HepG2 (cell line): ENCODE data around the gene SV2B. TPM values are rescaled to one million over a fixed set of nuclear protein-coding genes. Genes with fewer than 3 reads are reported as not detected.

ENCODE experiments used
- ATAC-seq: fragments of 200-7000 bp; cut with Tn5 transposase; 3 replicates; pipeline ENCODE4 v1.9.1; 2020; ENCODE audit warnings: mild to moderate bottlenecking, moderate library complexity
- BruUV-seq: library from RNA; stranded (reverse); fragments of 400-500 nt; replicated peaks from 2 replicates; lab custom pipeline; 2021; lab: Mats Ljungman, UMichigan
- CTCF ChIA-PET: fragments of 300-600 bp; formaldehyde crosslinking; extraction: SDS; loops from one replicate; lab custom pipeline; 2021; ENCODE audit warnings: low total read pairs, inconsistent platforms, low intra/inter-chr PET ratio; lab: Yijun Ruan, JAX
- POLR2A ChIA-PET: fragments of 350-600 bp; sonication (Branson Sonifier 250); formaldehyde crosslinking; loops from one replicate; lab custom pipeline; 2020; ENCODE audit warnings: antibody characterized with exemption, inconsistent platforms; lab: Yijun Ruan, JAX
- DNase-seq: peaks from one replicate; pipeline ENCODE4 v3.0.0-alpha.2; 2015; ENCODE audit warnings: low spot score
- FAIRE-seq: peaks from 3 replicates; lab custom pipeline; 2011; peaks lifted over from hg19 to GRCh38; lab: Jason Lieb, UNC
- H2AFZ ChIP-seq: one replicate; pipeline ENCODE4 v1.6.1; 2011; ENCODE audit warnings: low read length, inconsistent platforms
- H3K27ac ChIP-seq: fragments of 300-600 bp; 3 replicates; pipeline ENCODE4 v1.8.0; 2011; ENCODE audit warnings: mixed run types, mild to moderate bottlenecking, mixed read lengths, low read length, inconsistent platforms; ENCODE audit not compliant: insufficient read depth; ENCODE audit errors: extremely low read length
- H3K27me3 ChIP-seq, 2 experiments: fragments of 200-600 bp in 1 of 2; 2 replicates in 1 of 2; 3 replicates in 1 of 2; pipeline versions ENCODE4 v1.6.0 to v1.8.0; 2011; ENCODE audit warnings: low read length in 2 of 2, mild to moderate bottlenecking in 2 of 2, moderate library complexity in 2 of 2, inconsistent platforms in 1 of 2; ENCODE audit not compliant: insufficient read depth in 2 of 2, control insufficient read depth in 1 of 2
- H3K36me3 ChIP-seq, 2 experiments: fragments of 200-600 bp in 1 of 2; replicated peaks in 1 of 2; 2 replicates in 1 of 2; 3 replicates in 1 of 2; pipeline versions ENCODE4 v1.5.1 to v1.8.0; 2011; ENCODE audit warnings: low read length in 2 of 2, inconsistent platforms in 1 of 2; ENCODE audit not compliant: insufficient read depth in 2 of 2, control insufficient read depth in 1 of 2
- H3K4me1 ChIP-seq: 2 replicates; pipeline ENCODE4 v1.5.1; 2012; ENCODE audit warnings: low read length, inconsistent platforms; ENCODE audit not compliant: insufficient read depth
- H3K4me2 ChIP-seq: 2 replicates; pipeline ENCODE4 v1.6.0; 2011; ENCODE audit warnings: low read depth, low read length, inconsistent platforms
- H3K4me3 ChIP-seq, 3 experiments: fragments of 200-600 bp in 1 of 3; sonication (generic), shearing (Covaris generic) in 1 of 3; replicated peaks in 1 of 3; 2 replicates each; pipeline ENCODE4 v1.5.1; 2011 to 2016; ENCODE audit warnings: low read length in 3 of 3, inconsistent platforms in 2 of 3, low read depth in 2 of 3, mild to moderate bottlenecking in 2 of 3, control low read depth in 1 of 3, mixed read lengths in 1 of 3; ENCODE audit not compliant: insufficient read depth in 1 of 3
- H3K79me2 ChIP-seq: one replicate; pipeline ENCODE4 v1.6.1; 2011; ENCODE audit warnings: low read length, inconsistent platforms; ENCODE audit not compliant: insufficient read depth
- H3K9ac ChIP-seq: 2 replicates; pipeline ENCODE4 v1.6.0; 2011; ENCODE audit warnings: mild to moderate bottlenecking, low read depth, low read length, inconsistent platforms; ENCODE audit not compliant: insufficient read depth
- H3K9me3 ChIP-seq: 2 replicates; pipeline ENCODE4 v1.5.1; 2012; ENCODE audit warnings: mild to moderate bottlenecking, low read length
- H4K20me1 ChIP-seq: 2 replicates; pipeline ENCODE4 v1.6.0; 2011; ENCODE audit warnings: inconsistent platforms, mild to moderate bottlenecking, low read length, moderate library complexity; ENCODE audit not compliant: insufficient read depth
- ARNT ChIP-seq: fragments of 450-650 bp; IDR thresholded peaks from 2 replicates; pipeline ENCODE4 v1.6.1; 2017
- CBX2 ChIP-seq, 2 experiments: fragments of 200-600 bp in 1 of 2; sonication (generic); formaldehyde crosslinking in 1 of 2; IDR thresholded peaks; 2 replicates each; pipeline versions ENCODE4 v1.7.0 to v1.8.1; 2018 to 2022; ENCODE audit warnings: low read depth in 2 of 2, low read length in 1 of 2, mild to moderate bottlenecking in 1 of 2, missing genetic modification reagents in 1 of 2
- CHD2 ChIP-seq: IDR thresholded peaks from 2 replicates; pipeline ENCODE4 v1.6.1; 2011; ENCODE audit warnings: low read depth, low read length, improper control_type of control experiment
- EEA1 ChIP-seq: sonication (generic); formaldehyde crosslinking; IDR thresholded peaks from 2 replicates; pipeline ENCODE4 v1.5.1; 2020; ENCODE audit warnings: mild to moderate bottlenecking, missing genetic modification reagents, borderline replicate concordance
- FOXA3 ChIP-seq: IDR thresholded peaks from 2 replicates; pipeline ENCODE4 v1.6.1; 2016; ENCODE audit warnings: missing genetic modification reagents, missing compliant biosample characterization
- HNRNPUL1 ChIP-seq: fragments of 200-400 bp; formaldehyde crosslinking; IDR thresholded peaks from 2 replicates; pipeline ENCODE4 v1.6.1; 2017; ENCODE audit warnings: low read depth, mild to moderate bottlenecking, low read length, moderate library complexity
- MTA1 ChIP-seq: sonication (generic); formaldehyde crosslinking; IDR thresholded peaks from 2 replicates; pipeline ENCODE4 v1.4.0; 2020; ENCODE audit warnings: missing genetic modification reagents, mild to moderate bottlenecking, borderline replicate concordance
- SNAPC4 ChIP-seq: sonication (generic); formaldehyde crosslinking; IDR thresholded peaks from 2 replicates; pipeline ENCODE4 v1.4.0; 2020; ENCODE audit warnings: mild to moderate bottlenecking, missing genetic modification reagents
- SP140L ChIP-seq: sonication (generic); formaldehyde crosslinking; IDR thresholded peaks from 2 replicates; pipeline ENCODE4 v1.4.0; 2020; ENCODE audit warnings: missing genetic modification reagents, borderline replicate concordance
- ZNF224 ChIP-seq: sonication (generic); formaldehyde crosslinking; IDR thresholded peaks from 2 replicates; pipeline ENCODE4 v1.5.0; 2020; ENCODE audit warnings: mild to moderate bottlenecking, missing genetic modification reagents
- ZNF629 ChIP-seq: sonication (generic); formaldehyde crosslinking; conservative IDR thresholded peaks from 2 replicates; pipeline ENCODE4 v1.5.0; 2020; ENCODE audit warnings: missing genetic modification reagents
- ZNF747 ChIP-seq: sonication (generic); formaldehyde crosslinking; IDR thresholded peaks from 2 replicates; pipeline ENCODE4 v1.8.1; 2023; ENCODE audit warnings: missing genetic modification reagents, mild to moderate bottlenecking, borderline replicate concordance
- WGBS: methylation state at CpG from one replicate; pipeline ENCODE4 v1.1.6; 2017; ENCODE audit warnings: low lambda C conversion rate; 5-methylcytosine and 5-hydroxymethylcytosine counted together
- in situ Hi-C: cut with HindIII; loops from 2 replicates; pipeline ENCODE4 v1.10.0; 2017; ENCODE audit warnings: low pct_unique_long_range_greater_than_20kb; ENCODE audit not compliant: extremely low pct_ligation_motif_present
- intact Hi-C: fragments of 100-400 bp; cut with micrococcal nuclease; formaldehyde crosslinking; loops from one replicate; pipeline ENCODE4 v1.10.0; 2022; ENCODE audit not compliant: unreplicated experiment
- polyA plus RNA-seq, 8 experiments: library from polyadenylated mRNA; depleted of rRNA in 3 of 8; stranded (reverse) in 7 of 8; unstranded in 1 of 8; fragments of >200 nt; fragmentation: Illumina TruSeq in 4 of 8; extraction: Trizol in 4 of 8; gene quantifications; 2 replicates each; pipeline versions ENCODE4 v1.2.1 to v1.2.3, GENCODE V29; 2011 to 2016; ENCODE audit warnings: low read depth in 4 of 8, missing spikeins in 1 of 8, mixed read lengths in 1 of 8; ENCODE audit not compliant: insufficient read depth in 1 of 8
- total RNA-seq, 5 experiments: library from RNA; depleted of rRNA; stranded (reverse); fragments of >200 nt; fragmentation: Illumina TruSeq; extraction: Trizol; gene quantifications; 2 replicates each; pipeline ENCODE4 v1.2.3, GENCODE V29; 2016; ENCODE audit warnings: low read depth in 1 of 5

The SV2B gene
- total and polyA plus RNA-seq, 2 of the 13 experiments (the other 11 are each of a cell fraction or from before 2014, with no cell fraction given), result not detected

DNA sequence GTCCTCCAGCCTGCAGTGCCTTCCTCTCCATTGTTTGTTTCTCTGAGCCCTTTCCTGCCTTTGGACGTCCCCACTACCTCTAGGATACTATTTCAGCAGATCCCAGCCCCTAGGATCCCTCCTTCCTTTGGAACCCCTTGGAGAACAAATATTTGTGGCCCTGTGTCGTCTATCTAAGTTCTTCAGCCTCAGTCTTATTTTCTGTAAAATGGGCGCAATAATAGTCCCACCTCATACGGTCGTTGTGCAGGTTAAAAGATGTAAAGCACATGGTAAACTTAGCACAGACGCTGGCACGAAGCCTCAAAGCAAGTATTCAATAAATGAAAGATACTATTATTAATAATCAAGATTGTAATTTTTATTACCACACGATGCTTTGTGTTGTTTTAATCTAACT is 122.0 kb downstream of the SV2B start:
- no peak for FAIRE-seq

GRCh38 chr15:91223863-91224262 is 123.8 kb downstream of the SV2B start:
- no peak for FAIRE-seq
- no TSS peak for BruUV-seq

More for the DNA sequence above, 122.0 kb downstream of the SV2B start:
- 43% methylated on average over 8 of the region's 8 CpGs for WGBS
- no peak for DNase-seq
- in situ Hi-C loops (loop anchor here (5.0 kb wide), 1 partner anchor 165 kb away; no protein-coding TSS in a partner anchor), intact Hi-C loops (no loop called here)
- H3K9me3 ChIP-seq, result no peaks in the 10 kb centered on the region
- no peak overlapping the region for H3K4me3 ChIP-seq
- no peaks in the 10 kb centered on the region for H4K20me1 ChIP-seq
- H3K9ac ChIP-seq, result no peak overlapping the region
- no peaks in the 10 kb centered on the region for H3K4me1 ChIP-seq
- H3K4me2 ChIP-seq, result no peak overlapping the region
- POLR2A ChIA-PET, result no interaction called here
- no peaks in the 10 kb centered on the region for H3K27me3 ChIP-seq
- no peak overlapping the region for H2AFZ ChIP-seq
- BruUV-seq, result no TSS peak
- CTCF ChIA-PET, result no interaction called here
- no peak for ATAC-seq
- no peaks in the 10 kb centered on the region for H3K36me3 ChIP-seq
- no peak overlapping the region for H3K27ac ChIP-seq
- H3K79me2 ChIP-seq, result no peaks in the 10 kb centered on the region
- TF ChIP-seq ZNF629 (CRISPR knock-in tag) (peak; percentile 73), ARNT (no peak), MTA1 (CRISPR knock-in tag) (no peak), EEA1 (no peak)

More at GRCh38 chr15:91223863-91224262, 123.8 kb downstream of the SV2B start:
- no peak for DNase-seq
- CTCF ChIA-PET, result interaction anchor here (2.8 kb wide), 1 partner anchor 168 kb away, joined by 22 read pairs; no protein-coding TSS in a partner anchor
- POLR2A ChIA-PET, result no interaction called here
- Histone ChIP-seq H3K9me3 (no peaks in the 10 kb centered on the region), H2AFZ (no peak overlapping the region), H3K4me3 (no peak overlapping the region), H4K20me1 (no peaks in the 10 kb centered on the region), H3K27me3 (no peaks in the 10 kb centered on the region), H3K4me2 (no peak overlapping the region), H3K9ac (no peak overlapping the region), H3K79me2 (no peaks in the 10 kb centered on the region), H3K36me3 (no peaks in the 10 kb centered on the region), H3K4me1 (peaks cover 6% of the 10 kb centered on the region), H3K27ac (no peak overlapping the region)
- WGBS, result 52% methylated on average over 3 of the region's 3 CpGs
- no peak for ATAC-seq
- in situ Hi-C loops (loop anchor here (5.0 kb wide), 1 partner anchor 167 kb away; no protein-coding TSS in a partner anchor), intact Hi-C loops (loop anchor here (1.0 kb wide), 1 partner anchor 168 kb away; no protein-coding TSS in a partner anchor)
- no peak for TF ChIP-seq ZNF747 (CRISPR knock-in tag)
- no peak for TF ChIP-seq CHD2
- no peak for TF ChIP-seq HNRNPUL1
- TF ChIP-seq SP140L (CRISPR knock-in tag), result no peak
- no peak for TF ChIP-seq CBX2 (IDR thresholded peaks at IDR 0.05; ENCODE audit: low read depth, low read length)
- TF ChIP-seq CBX2 (CRISPR knock-in tag; IDR thresholded peaks at IDR 0.05; ENCODE audit: low read depth), result no peak
- TF ChIP-seq ZNF224 (CRISPR knock-in tag), result no peak
- no peak for TF ChIP-seq FOXA3 (CRISPR knock-in tag)
- TF ChIP-seq SNAPC4 (CRISPR knock-in tag), result no peak
